Astrocyte (in vitro differentiated cells and primary cell): ENCODE results near the gene TMTC2.

Experiments used
- EZH2 ChIP-seq: IDR thresholded peaks from 2 replicates; pipeline ENCODE4 v1.6.1; 2012; ENCODE audit warnings: mild to moderate bottlenecking, low read length, inconsistent platforms; ENCODE audit not compliant: insufficient read depth
- TF ChIP-seq, protein P1 (sequence below): IDR thresholded peaks from 2 replicates; pipeline ENCODE4 v1.5.1; 2011; ENCODE audit warnings: low read depth, mild to moderate bottlenecking, inconsistent platforms, low read length, moderate library complexity; ENCODE audit not compliant: insufficient read depth

DNA sequence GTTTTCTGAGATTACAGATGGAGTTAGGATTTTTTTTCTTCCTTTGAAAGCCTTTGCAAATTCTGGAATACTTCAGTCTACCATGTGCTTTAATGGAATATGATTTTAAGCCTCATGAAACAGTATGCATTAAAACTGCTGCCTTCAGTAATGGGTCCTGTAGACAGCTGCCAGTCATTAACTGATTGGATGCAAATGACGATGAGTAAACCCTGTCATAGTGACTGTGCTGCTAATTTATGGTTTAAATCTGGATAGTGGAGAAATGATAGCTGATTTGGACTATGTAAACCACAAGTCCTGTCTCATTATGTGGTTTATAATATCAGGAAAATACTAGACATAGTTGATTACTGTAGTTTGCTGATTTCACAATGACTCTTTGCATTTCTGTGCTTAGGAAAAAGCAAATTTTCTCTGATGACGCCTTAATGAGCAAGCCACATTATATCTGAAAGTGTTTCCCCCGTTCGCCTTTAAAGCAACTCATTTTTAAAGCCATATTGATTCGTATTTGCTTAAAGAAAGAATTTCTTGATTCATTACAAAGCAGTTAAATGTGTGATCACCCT, 217.6 kb downstream of the TMTC2 start:
- TF ChIP-seq, protein P1, sequence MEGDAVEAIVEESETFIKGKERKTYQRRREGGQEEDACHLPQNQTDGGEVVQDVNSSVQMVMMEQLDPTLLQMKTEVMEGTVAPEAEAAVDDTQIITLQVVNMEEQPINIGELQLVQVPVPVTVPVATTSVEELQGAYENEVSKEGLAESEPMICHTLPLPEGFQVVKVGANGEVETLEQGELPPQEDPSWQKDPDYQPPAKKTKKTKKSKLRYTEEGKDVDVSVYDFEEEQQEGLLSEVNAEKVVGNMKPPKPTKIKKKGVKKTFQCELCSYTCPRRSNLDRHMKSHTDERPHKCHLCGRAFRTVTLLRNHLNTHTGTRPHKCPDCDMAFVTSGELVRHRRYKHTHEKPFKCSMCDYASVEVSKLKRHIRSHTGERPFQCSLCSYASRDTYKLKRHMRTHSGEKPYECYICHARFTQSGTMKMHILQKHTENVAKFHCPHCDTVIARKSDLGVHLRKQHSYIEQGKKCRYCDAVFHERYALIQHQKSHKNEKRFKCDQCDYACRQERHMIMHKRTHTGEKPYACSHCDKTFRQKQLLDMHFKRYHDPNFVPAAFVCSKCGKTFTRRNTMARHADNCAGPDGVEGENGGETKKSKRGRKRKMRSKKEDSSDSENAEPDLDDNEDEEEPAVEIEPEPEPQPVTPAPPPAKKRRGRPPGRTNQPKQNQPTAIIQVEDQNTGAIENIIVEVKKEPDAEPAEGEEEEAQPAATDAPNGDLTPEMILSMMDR = no peak
- TF ChIP-seq EZH2 = no peak
